SU-DHL-6 (cell line): ENCODE data around the gene NAIF1.

Experiments used
- CTCF ChIP-seq: fragments of 200-600 bp; sonication (generic); IDR thresholded peaks from one replicate; pipeline ENCODE4 v1.5.1; 2017; ENCODE audit warnings: antibody characterized with exemption, mild to moderate bottlenecking, low read length, moderate library complexity; ENCODE audit not compliant: insufficient read depth, poor library complexity, severe bottlenecking
- EZH2phosphoT487 ChIP-seq: fragments of 200-600 bp; sonication (generic), shearing (Covaris generic); conservative IDR thresholded peaks from 2 replicates; pipeline ENCODE4 v1.6.1; 2018; ENCODE audit warnings: mild to moderate bottlenecking, antibody characterized with exemption, low read length, moderate library complexity, mixed read lengths

DNA sequence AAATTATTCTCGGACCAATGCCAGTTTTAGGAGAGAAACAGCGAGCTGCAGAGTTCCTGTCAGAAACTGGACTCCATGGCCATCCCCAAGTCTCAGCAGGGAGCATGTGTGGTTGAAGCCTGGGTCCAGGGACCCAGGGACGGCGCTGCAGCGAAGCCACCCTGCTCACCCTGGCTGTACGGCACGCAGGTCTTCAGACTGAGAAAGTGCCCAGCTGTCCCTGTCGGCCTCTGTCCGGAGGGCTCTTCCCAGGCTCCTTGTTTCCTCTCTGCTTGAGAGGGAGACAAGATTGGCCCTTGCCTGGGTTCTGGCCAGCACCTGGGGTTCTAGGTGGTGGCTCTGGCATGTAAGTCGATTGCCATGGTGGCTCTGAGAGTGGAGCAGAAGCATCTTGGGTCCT is 33.5 kb upstream of the NAIF1 start:
- TF ChIP-seq CTCF = no peak
- TF ChIP-seq EZH2phosphoT487 = no peak
